Measurements from ENCODE around the gene COL24A1. TPM values are rescaled to one million over a fixed set of nuclear protein-coding genes. Genes with fewer than 3 reads are reported as not detected.

COL24A1 gene
- total and polyA plus RNA-seq, 2 donors from 2014 or later = 0.47 to 0.54 TPM

DNA sequence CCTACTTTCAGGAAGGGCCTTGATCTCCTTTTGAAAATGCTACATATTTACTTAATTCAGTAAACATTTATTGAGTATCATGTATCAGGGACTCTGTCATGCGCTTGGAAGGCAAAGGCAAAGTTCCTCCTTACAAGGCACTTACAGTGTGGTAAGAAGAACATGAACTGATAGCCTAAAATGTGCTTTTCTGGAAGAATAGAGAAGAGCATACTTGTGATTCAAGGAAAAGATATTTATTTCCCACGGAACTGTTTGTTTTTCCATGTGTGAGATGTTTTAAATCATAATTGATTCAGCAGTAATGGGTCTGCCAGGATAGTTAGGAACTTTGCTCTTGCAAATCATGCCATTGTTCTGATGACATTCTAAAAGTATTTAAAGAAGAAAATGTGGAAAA, 338.2 kb downstream of the COL24A1 start:
- TF ChIP-seq, protein P1, sequence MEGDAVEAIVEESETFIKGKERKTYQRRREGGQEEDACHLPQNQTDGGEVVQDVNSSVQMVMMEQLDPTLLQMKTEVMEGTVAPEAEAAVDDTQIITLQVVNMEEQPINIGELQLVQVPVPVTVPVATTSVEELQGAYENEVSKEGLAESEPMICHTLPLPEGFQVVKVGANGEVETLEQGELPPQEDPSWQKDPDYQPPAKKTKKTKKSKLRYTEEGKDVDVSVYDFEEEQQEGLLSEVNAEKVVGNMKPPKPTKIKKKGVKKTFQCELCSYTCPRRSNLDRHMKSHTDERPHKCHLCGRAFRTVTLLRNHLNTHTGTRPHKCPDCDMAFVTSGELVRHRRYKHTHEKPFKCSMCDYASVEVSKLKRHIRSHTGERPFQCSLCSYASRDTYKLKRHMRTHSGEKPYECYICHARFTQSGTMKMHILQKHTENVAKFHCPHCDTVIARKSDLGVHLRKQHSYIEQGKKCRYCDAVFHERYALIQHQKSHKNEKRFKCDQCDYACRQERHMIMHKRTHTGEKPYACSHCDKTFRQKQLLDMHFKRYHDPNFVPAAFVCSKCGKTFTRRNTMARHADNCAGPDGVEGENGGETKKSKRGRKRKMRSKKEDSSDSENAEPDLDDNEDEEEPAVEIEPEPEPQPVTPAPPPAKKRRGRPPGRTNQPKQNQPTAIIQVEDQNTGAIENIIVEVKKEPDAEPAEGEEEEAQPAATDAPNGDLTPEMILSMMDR (IDR thresholded peaks at IDR 0.05; ENCODE audit: borderline replicate concordance, extremely low read depth, insufficient read depth) = no peak
- DNase-seq = no peak
- no peak overlapping the region for H3K4me3 ChIP-seq (ENCODE audit: low read length in 3 of 3)
- FAIRE-seq = no peak
- intact Hi-C loops (cut with DNase I) = no loop called here
- H3K27me3 ChIP-seq (ENCODE audit: control insufficient read depth, insufficient read depth, low read length) = no peaks in the 10 kb centered on the region
- no peak overlapping the region for H3K9ac ChIP-seq (ENCODE audit: low read length in 3 of 3)
- H3K9me3 ChIP-seq (ENCODE audit: control insufficient read depth in 2 of 3, insufficient read depth in 1 of 3, low read length in 3 of 3) = no peaks in the 10 kb centered on the region
- no peak overlapping the region for H3K27ac ChIP-seq (ENCODE audit: low read depth in 2 of 2, low read length in 2 of 2)
- H3K36me3 ChIP-seq (ENCODE audit: control insufficient read depth in 2 of 3, insufficient read depth in 3 of 3, low read length in 3 of 3) = no peaks in the 10 kb centered on the region
- H3K4me1 ChIP-seq (ENCODE audit: control insufficient read depth in 2 of 3, insufficient read depth in 2 of 3, low read depth in 1 of 3, low read length in 3 of 3) = no peaks in the 10 kb centered on the region

DNA sequence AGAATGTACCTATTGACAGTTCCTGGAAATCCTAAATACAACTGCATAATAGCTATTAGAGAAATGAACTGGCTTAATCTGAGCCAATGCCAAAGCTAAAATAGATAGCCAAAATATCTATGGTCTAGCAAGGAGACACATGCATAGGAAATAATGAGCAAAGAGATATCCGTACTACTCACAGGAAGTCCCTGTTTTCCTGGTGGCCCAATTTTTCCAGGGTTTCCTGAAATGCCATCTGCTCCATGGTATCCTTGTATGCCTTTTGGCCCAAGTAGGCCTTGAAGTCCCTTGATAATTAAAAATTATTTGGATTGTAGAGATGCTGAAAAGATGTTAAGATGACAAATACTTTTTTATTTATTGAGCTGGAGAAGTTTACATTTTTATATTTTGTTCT, 340.0 kb downstream of the COL24A1 start:
- H3K4me3 ChIP-seq (ENCODE audit: low read length in 3 of 3) = no peak overlapping the region
- intact Hi-C loops (cut with DNase I) = no loop called here
- TF ChIP-seq, protein P1 (IDR thresholded peaks at IDR 0.05; ENCODE audit: borderline replicate concordance, extremely low read depth, insufficient read depth) = no peak
- no peaks in the 10 kb centered on the region for H3K9me3 ChIP-seq (ENCODE audit: control insufficient read depth in 2 of 3, insufficient read depth in 1 of 3, low read length in 3 of 3)
- no peak overlapping the region for H3K9ac ChIP-seq (ENCODE audit: low read length in 3 of 3)
- DNase-seq = no peak
- H3K4me1 ChIP-seq (ENCODE audit: control insufficient read depth in 2 of 3, insufficient read depth in 2 of 3, low read depth in 1 of 3, low read length in 3 of 3) = no peaks in the 10 kb centered on the region
- H3K27me3 ChIP-seq (ENCODE audit: control insufficient read depth, insufficient read depth, low read length) = no peaks in the 10 kb centered on the region
- no peak overlapping the region for H3K27ac ChIP-seq (ENCODE audit: low read depth in 2 of 2, low read length in 2 of 2)
- no peak for FAIRE-seq
- no peaks in the 10 kb centered on the region for H3K36me3 ChIP-seq (ENCODE audit: control insufficient read depth in 2 of 3, insufficient read depth in 3 of 3, low read length in 3 of 3)

DNA sequence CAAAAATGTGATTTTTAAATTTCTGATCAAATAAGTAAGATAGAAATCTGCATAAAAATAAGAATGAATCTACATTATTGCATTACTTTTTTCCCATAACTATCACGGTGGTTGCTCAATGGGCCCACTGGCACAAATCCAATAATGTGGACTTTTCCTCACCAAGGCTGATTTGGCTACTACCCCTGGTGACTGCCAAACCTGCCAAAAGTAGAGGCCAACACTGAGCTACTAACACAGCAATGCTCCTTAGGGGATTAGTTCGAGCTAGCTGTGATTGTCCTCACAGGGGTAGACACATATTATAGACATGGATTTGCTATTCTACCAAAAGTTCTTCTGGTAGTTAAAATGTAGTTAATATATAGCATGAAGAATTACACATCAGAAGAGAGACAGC, 340.7 kb downstream of the COL24A1 start:
- DNase-seq (no peak), FAIRE-seq (no peak)
- TF ChIP-seq, protein P1 (IDR thresholded peaks at IDR 0.05; ENCODE audit: borderline replicate concordance, extremely low read depth, insufficient read depth) = no peak
- Histone ChIP-seq H3K9me3 (ENCODE audit: control insufficient read depth in 2 of 3, insufficient read depth in 1 of 3, low read length in 3 of 3) (no peaks in the 10 kb centered on the region), H3K9ac (ENCODE audit: low read length in 3 of 3) (no peak overlapping the region), H3K27ac (ENCODE audit: low read depth in 2 of 2, low read length in 2 of 2) (no peak overlapping the region), H3K36me3 (ENCODE audit: control insufficient read depth in 2 of 3, insufficient read depth in 3 of 3, low read length in 3 of 3) (no peaks in the 10 kb centered on the region), H3K27me3 (ENCODE audit: control insufficient read depth, insufficient read depth, low read length) (no peaks in the 10 kb centered on the region), H3K4me1 (ENCODE audit: control insufficient read depth in 2 of 3, insufficient read depth in 2 of 3, low read depth in 1 of 3, low read length in 3 of 3) (no peaks in the 10 kb centered on the region), H3K4me3 (ENCODE audit: low read length in 3 of 3) (no peak overlapping the region)
- intact Hi-C loops (cut with DNase I) = no loop called here
